GM23248 (cell line): ENCODE results near the gene FOXN3. TPM values are rescaled to one million over a fixed set of nuclear protein-coding genes. Genes with fewer than 3 reads are reported as not detected.

Source experiments
- DNase-seq: peaks from one replicate; pipeline ENCODE4 v3.0.0-alpha.2; 2015
- H2AFZ ChIP-seq: fragments of 200-600 bp; sonication (generic); 2 replicates; pipeline ENCODE4 v1.6.1; 2016; ENCODE audit warnings: antibody characterized with exemption
- H3F3A ChIP-seq: fragments of 200-600 bp; sonication (generic); 2 replicates; pipeline ENCODE4 v1.6.1; 2016; ENCODE audit warnings: mild to moderate bottlenecking, antibody characterized with exemption, mixed run types; ENCODE audit not compliant: insufficient read depth
- H3K27ac ChIP-seq: fragments of 200-600 bp; sonication (generic); 2 replicates; pipeline ENCODE4 v1.5.1; 2016; ENCODE audit warnings: mild to moderate bottlenecking
- H3K27me3 ChIP-seq: fragments of 200-600 bp; sonication (generic); replicated peaks from 2 replicates; pipeline ENCODE4 v1.6.1; 2016; ENCODE audit warnings: mild to moderate bottlenecking; ENCODE audit not compliant: insufficient read depth
- H3K36me3 ChIP-seq: fragments of 200-600 bp; sonication (generic); 2 replicates; pipeline ENCODE4 v1.6.1; 2016; ENCODE audit warnings: low read depth, mild to moderate bottlenecking
- H3K4me1 ChIP-seq: fragments of 200-600 bp; sonication (generic); 2 replicates; pipeline ENCODE4 v1.6.1; 2016; ENCODE audit warnings: mild to moderate bottlenecking; ENCODE audit not compliant: insufficient read depth
- H3K4me2 ChIP-seq: fragments of 200-600 bp; sonication (generic); one replicate; pipeline ENCODE4 v1.6.1; 2016; ENCODE audit warnings: mild to moderate bottlenecking; ENCODE audit not compliant: unreplicated experiment
- H3K4me3 ChIP-seq: fragments of 200-600 bp; sonication (generic); 2 replicates; pipeline ENCODE4 v1.5.1; 2016; ENCODE audit warnings: mild to moderate bottlenecking
- H3K79me2 ChIP-seq: fragments of 200-600 bp; sonication (generic); 2 replicates; pipeline ENCODE4 v1.6.1; 2016; ENCODE audit warnings: mild to moderate bottlenecking; ENCODE audit not compliant: insufficient read depth
- H3K9ac ChIP-seq: fragments of 200-600 bp; sonication (generic); 2 replicates; pipeline ENCODE4 v1.6.1; 2016; ENCODE audit warnings: mild to moderate bottlenecking
- H3K9me2 ChIP-seq: fragments of 200-600 bp; sonication (generic); 2 replicates; pipeline ENCODE4 v1.6.1; 2016; ENCODE audit warnings: mixed run types, mild to moderate bottlenecking, moderate library complexity; ENCODE audit not compliant: insufficient read depth
- H3K9me3 ChIP-seq: fragments of 200-600 bp; sonication (generic); one replicate; pipeline ENCODE4 v1.6.1; 2017; ENCODE audit warnings: low read depth
- H4K20me1 ChIP-seq: fragments of 200-600 bp; sonication (generic); 2 replicates; pipeline ENCODE4 v1.6.0; 2016; ENCODE audit not compliant: insufficient read depth
- EZH2 ChIP-seq: fragments of 200-600 bp; sonication (generic); IDR thresholded peaks from 2 replicates; pipeline ENCODE4 v1.6.1; 2018; ENCODE audit warnings: antibody characterized with exemption, mild to moderate bottlenecking; ENCODE audit not compliant: insufficient read depth, poor library complexity, severe bottlenecking
- EZH2phosphoT487 ChIP-seq: fragments of 200-600 bp; sonication (generic); IDR thresholded peaks from 2 replicates; pipeline ENCODE4 v1.6.1; 2018; ENCODE audit warnings: antibody characterized with exemption, moderate library complexity, mild to moderate bottlenecking, low read depth; ENCODE audit not compliant: insufficient read depth
- WGBS, 2 experiments: methylation state at CpG; one replicate each; pipeline ENCODE4 v1.1.6; 2015 to 2017; ENCODE audit warnings: low lambda C conversion rate in 2 of 2, low coverage in 1 of 2; ENCODE audit errors: missing lambda C conversion rate in 2 of 2; 5-methylcytosine and 5-hydroxymethylcytosine counted together
- in situ Hi-C: fragments of 300-500 bp; cut with MboI; formaldehyde crosslinking; loops from 2 replicates; pipeline ENCODE4 v1.15.0; 2020
- polyA plus RNA-seq: library from polyadenylated mRNA; unstranded; fragments of >200 nt; fragmentation: Nextera tagmentation; extraction: Ambion mirVana; gene quantifications from 2 replicates; pipeline ENCODE4 v1.2.1, GENCODE V29; 2016
- total RNA-seq: library from RNA; depleted of rRNA; stranded (reverse); fragments of >200 nt; shearing (Covaris generic); gene quantifications from 2 replicates; pipeline ENCODE4 v1.2.3, GENCODE V29; 2014

The FOXN3 gene
- total and polyA plus RNA-seq, 2 experiments from 2014 or later = 18.6 to 19.0 TPM

DNA sequence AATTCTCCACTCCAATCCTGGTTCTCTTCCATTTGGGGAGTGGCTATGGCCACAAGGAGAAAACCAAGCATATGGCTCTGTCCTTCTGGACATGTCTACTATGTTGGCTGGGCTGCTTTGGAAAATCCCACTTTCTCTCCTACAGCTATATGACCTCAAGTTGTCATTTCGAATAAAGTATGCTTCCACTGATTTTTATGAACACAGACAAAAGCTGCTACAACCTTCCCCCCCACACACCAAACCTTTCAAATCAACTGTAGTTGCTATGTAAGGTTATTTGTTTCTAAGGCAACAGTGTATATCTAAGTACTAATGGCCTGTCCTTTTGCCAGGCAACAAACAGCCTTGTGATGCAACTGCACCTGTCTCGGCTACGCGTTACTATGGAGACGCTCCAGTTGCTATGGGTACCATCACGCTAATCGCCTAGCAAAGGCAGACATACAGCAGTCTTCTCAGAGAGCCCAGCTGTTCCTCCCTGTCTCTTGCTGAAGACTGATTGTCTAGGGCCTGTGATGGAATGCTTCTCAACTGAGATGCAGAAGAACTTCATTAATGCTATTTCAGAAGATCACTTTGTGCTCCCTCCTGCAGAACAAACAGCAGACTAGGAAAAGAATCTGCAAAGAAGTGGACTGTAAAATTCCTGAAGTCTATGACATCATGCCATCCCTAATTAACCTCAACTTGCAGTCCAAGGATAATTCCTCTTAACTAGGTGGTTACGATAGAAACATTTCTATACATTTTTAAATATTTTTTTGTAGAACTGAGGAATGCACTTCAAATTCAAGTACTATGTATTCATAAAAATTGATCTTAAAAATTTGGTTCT is 67.6 kb downstream of the FOXN3 start:
- Histone ChIP-seq H3K79me2 (peaks cover 26% of the 10 kb centered on the region; the same call in 1 of the 2 replicates), H3K4me3 (no peak overlapping the region), H3K9me2 (no peaks in the 10 kb centered on the region), H3K4me2 (no peak overlapping the region), H3K36me3 (no peaks in the 10 kb centered on the region), H3K27ac (no peak overlapping the region), H3K27me3 (no peaks in the 10 kb centered on the region), H3K4me1 (peaks cover 15% of the 10 kb centered on the region), H3K9me3 (no peaks in the 10 kb centered on the region), H4K20me1 (no peaks in the 10 kb centered on the region), H3F3A (peaks cover 4% of the 10 kb centered on the region; the same call in 1 of the 2 replicates), H2AFZ (no peak overlapping the region), H3K9ac (no peak overlapping the region)
- WGBS, 2 experiments = 90 to 92% methylated on average over 8 of the region's 8 CpGs
- in situ Hi-C loops = no loop called here
- DNase-seq = no peak
- TF ChIP-seq EZH2phosphoT487 (no peak), EZH2 (no peak)

- Histone ChIP-seq H3K36me3 (no peaks in the 10 kb centered on the region), H3K27me3 (no peaks in the 10 kb centered on the region), H3K4me1 (peaks cover 15% of the 10 kb centered on the region), H3K9ac (no peak overlapping the region), H3K9me3 (no peaks in the 10 kb centered on the region), H3K9me2 (no peaks in the 10 kb centered on the region), H3K79me2 (peaks cover 26% of the 10 kb centered on the region; the same call in 1 of the 2 replicates), H3K4me2 (no peak overlapping the region), H3F3A (peaks cover 4% of the 10 kb centered on the region; the same call in 1 of the 2 replicates), H3K27ac (no peak overlapping the region), H4K20me1 (no peaks in the 10 kb centered on the region), H3K4me3 (no peak overlapping the region), H2AFZ (no peak overlapping the region)
- WGBS, 2 experiments = 84 to 85% methylated on average over 5 of the region's 5 CpGs
- TF ChIP-seq EZH2phosphoT487 = no peak
- in situ Hi-C loops = no loop called here
- DNase-seq = no peak
These were observed 68.3 kb downstream of the FOXN3 start for GRCh38 chr14:89348722-89349121.

DNA sequence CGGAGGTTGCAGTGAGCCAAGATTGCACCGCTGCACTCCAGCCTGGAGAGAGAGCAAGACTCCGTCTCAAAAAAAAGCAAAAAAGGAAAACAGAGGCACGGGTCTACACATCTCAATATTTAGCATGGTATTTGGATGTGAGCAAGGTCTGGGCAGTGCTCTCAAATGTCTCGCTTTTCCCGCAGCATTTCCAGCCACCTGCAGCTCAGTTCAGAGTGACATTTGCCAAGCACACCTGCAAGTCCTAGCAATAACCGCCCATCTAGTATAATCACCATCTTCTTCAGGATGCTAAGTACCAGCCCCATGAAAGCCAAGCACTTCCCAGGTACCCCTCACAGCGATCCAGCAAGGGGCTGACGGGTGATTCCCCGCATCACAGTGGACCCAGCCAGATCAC is 69.1 kb downstream of the FOXN3 start:
- Histone ChIP-seq H3K4me3 (no peak overlapping the region), H3K4me2 (no peak overlapping the region), H3K27me3 (no peaks in the 10 kb centered on the region), H2AFZ (no peak overlapping the region), H3K79me2 (peaks cover 26% of the 10 kb centered on the region; the same call in 1 of the 2 replicates), H3K9me2 (no peaks in the 10 kb centered on the region), H3K9ac (no peak overlapping the region), H3K4me1 (peaks cover 15% of the 10 kb centered on the region), H3F3A (peaks cover 4% of the 10 kb centered on the region; the same call in 1 of the 2 replicates), H3K9me3 (no peaks in the 10 kb centered on the region), H3K27ac (no peak overlapping the region), H4K20me1 (no peaks in the 10 kb centered on the region), H3K36me3 (no peaks in the 10 kb centered on the region)
- WGBS, 2 experiments = 93% methylated on average over 9 to 10 of the region's 10 CpGs
- TF ChIP-seq EZH2phosphoT487 (no peak), EZH2 (no peak)
- no peak for DNase-seq
- in situ Hi-C loops = no loop called here

GRCh38 chr14:89344920-89345254 is 72.1 kb downstream of the FOXN3 start:
- Histone ChIP-seq H3K4me3 (no peak overlapping the region), H3K27me3 (no peaks in the 10 kb centered on the region), H3K79me2 (no peaks in the 10 kb centered on the region; the same call in 1 of the 2 replicates), H3K9me3 (no peaks in the 10 kb centered on the region), H3K9ac (no peak overlapping the region), H3K4me2 (no peak overlapping the region), H3K36me3 (no peaks in the 10 kb centered on the region), H3F3A (no peaks in the 10 kb centered on the region), H4K20me1 (no peaks in the 10 kb centered on the region), H3K4me1 (peaks cover 7% of the 10 kb centered on the region), H3K27ac (no peak overlapping the region), H2AFZ (no peak overlapping the region), H3K9me2 (no peaks in the 10 kb centered on the region)
- no peak for DNase-seq
- WGBS, 2 experiments = 95 to 97% methylated on average over 10 of the region's 10 CpGs
- TF ChIP-seq EZH2 (no peak), EZH2phosphoT487 (no peak)
- in situ Hi-C loops = no loop called here
